Measurements from ENCODE around the gene MYOM3. TPM values are rescaled to one million over a fixed set of nuclear protein-coding genes. Genes with fewer than 3 reads are reported as not detected.

The MYOM3 gene
- total and polyA plus RNA-seq, 4 donors, result 0.11 to 0.98 (median 0.31) TPM

- Histone ChIP-seq H3K36me3 (ENCODE audit: control insufficient read depth, insufficient read depth, low read length) (no peaks in the 10 kb centered on the region), H3K27ac (ENCODE audit: low read depth, low read length) (no peak overlapping the region), H3K4me3 (ENCODE audit: low read depth, low read length) (no peak overlapping the region), H3K4me1 (ENCODE audit: control insufficient read depth, insufficient read depth, low read length) (peaks cover 7% of the 10 kb centered on the region), H3K9me3 (ENCODE audit: control insufficient read depth, insufficient read depth, low read length) (no peaks in the 10 kb centered on the region), H3K27me3 (ENCODE audit: control insufficient read depth, insufficient read depth, low read length) (no peaks in the 10 kb centered on the region)
- DNase-seq (ENCODE audit: low read depth in 4 of 6, low spot score in 6 of 6), result no peak
- WGBS (ENCODE audit: insufficient coverage), result 78% methylated on average over 9 of the region's 13 CpGs
Measured at GRCh38 chr1:24100945-24101737, 10.8 kb downstream of the MYOM3 start.

DNA sequence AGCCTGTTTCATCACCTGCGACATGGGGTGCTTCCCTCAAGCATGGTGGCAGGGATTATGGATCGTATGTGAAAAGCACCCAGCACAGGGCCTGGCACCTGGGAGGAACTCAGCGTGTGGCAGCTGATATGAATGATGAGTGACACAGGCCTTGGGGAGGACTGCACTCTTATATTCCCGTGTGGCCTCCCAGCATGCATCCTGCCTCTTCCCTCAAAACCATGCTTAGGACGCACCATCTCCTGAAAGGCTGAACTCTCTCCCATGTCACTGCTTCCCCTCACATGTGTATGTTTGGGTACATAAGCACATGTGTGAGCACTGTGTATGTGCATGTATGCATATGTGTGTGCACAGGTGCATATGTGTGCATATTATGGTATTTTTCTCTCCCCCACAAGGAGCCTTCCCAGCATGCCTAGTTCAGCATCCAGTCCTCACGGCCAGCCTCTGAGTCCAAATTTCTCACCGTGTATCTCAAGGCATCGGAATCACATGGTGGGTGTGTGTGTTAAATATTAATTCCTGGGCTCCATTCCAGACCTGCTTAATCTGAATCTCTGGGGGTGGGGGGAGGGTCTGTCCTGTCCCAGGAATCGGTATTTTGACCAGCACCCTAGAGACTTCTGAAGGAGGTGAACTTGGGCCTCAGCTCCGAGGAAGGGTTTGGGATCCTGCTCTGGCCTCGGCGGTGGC lies 12.8 kb downstream of the MYOM3 start:
- Histone ChIP-seq H3K9me3 (ENCODE audit: control insufficient read depth, insufficient read depth, low read length) (no peaks in the 10 kb centered on the region), H3K36me3 (ENCODE audit: control insufficient read depth, insufficient read depth, low read length) (no peaks in the 10 kb centered on the region), H3K27me3 (ENCODE audit: control insufficient read depth, insufficient read depth, low read length) (no peaks in the 10 kb centered on the region), H3K27ac (ENCODE audit: low read depth, low read length) (no peak overlapping the region), H3K4me1 (ENCODE audit: control insufficient read depth, insufficient read depth, low read length) (peaks cover 7% of the 10 kb centered on the region), H3K4me3 (ENCODE audit: low read depth, low read length) (no peak overlapping the region)
- no peak for DNase-seq (ENCODE audit: low read depth in 4 of 6, low spot score in 6 of 6)
- WGBS (ENCODE audit: insufficient coverage), result 86% methylated on average over 7 of the region's 12 CpGs

DNA sequence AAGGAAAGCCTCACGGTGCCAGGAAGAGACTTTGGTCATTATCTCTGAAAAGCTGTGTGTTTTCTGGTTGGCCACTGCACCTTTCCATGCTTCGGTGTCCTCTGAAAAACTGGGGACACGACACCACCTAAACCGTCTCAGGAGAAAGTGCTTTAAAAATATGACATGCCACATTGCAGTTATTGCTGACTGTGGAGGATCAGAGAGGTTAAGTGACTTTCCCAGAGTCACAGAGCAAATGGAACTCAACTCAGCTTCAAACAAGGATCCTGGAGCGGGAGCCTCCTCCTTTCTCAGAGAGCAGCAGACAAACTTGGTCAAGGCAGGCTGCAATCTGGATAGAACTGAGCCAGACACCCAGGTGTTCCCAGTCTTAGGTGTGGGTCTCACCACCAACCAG lies 13.8 kb downstream of the MYOM3 start:
- Histone ChIP-seq H3K4me1 (ENCODE audit: control insufficient read depth, insufficient read depth, low read length) (peaks cover 5% of the 10 kb centered on the region), H3K27ac (ENCODE audit: low read depth, low read length) (no peak overlapping the region), H3K36me3 (ENCODE audit: control insufficient read depth, insufficient read depth, low read length) (no peaks in the 10 kb centered on the region), H3K9me3 (ENCODE audit: control insufficient read depth, insufficient read depth, low read length) (no peaks in the 10 kb centered on the region), H3K4me3 (ENCODE audit: low read depth, low read length) (no peak overlapping the region), H3K27me3 (ENCODE audit: control insufficient read depth, insufficient read depth, low read length) (no peaks in the 10 kb centered on the region)
- no peak for DNase-seq (ENCODE audit: low read depth in 4 of 6, low spot score in 6 of 6)
- WGBS (ENCODE audit: insufficient coverage), result 100% methylated on average over 1 of the region's 5 CpGs

DNA sequence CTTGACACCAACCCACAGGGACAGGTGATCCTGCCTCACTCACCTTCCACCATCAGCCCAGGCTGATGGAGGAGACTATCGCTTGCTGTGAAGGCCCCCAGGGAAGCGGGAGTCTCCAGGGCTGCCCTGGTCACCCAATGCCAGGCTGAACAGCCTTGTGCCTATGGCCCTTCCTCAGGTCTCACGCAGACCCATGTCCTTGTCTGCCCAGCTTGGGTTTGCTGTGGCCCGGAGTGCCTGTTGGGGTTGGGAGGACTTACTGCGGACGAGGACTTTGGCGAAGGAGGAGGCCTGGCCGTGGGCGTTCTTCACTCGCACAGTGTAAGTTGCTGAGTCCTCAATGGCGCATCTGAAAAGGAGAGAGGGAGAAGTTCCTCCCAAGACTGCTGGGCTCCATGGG lies 14.3 kb downstream of the MYOM3 start:
- WGBS (ENCODE audit: insufficient coverage), result 84% methylated on average over 11 of the region's 11 CpGs
- DNase-seq (ENCODE audit: low read depth in 4 of 6, low spot score in 6 of 6), result no peak
- Histone ChIP-seq H3K36me3 (ENCODE audit: control insufficient read depth, insufficient read depth, low read length) (no peaks in the 10 kb centered on the region), H3K27me3 (ENCODE audit: control insufficient read depth, insufficient read depth, low read length) (no peaks in the 10 kb centered on the region), H3K27ac (ENCODE audit: low read depth, low read length) (no peak overlapping the region), H3K4me1 (ENCODE audit: control insufficient read depth, insufficient read depth, low read length) (peaks cover under 1% of the 10 kb centered on the region), H3K9me3 (ENCODE audit: control insufficient read depth, insufficient read depth, low read length) (no peaks in the 10 kb centered on the region), H3K4me3 (ENCODE audit: low read depth, low read length) (no peak overlapping the region)

GRCh38 chr1:24096739-24097103 lies 15.2 kb downstream of the MYOM3 start:
- no peak for DNase-seq (ENCODE audit: low read depth in 4 of 6, low spot score in 6 of 6)
- Histone ChIP-seq H3K27ac (ENCODE audit: low read depth, low read length) (no peak overlapping the region), H3K4me1 (ENCODE audit: control insufficient read depth, insufficient read depth, low read length) (no peaks in the 10 kb centered on the region), H3K36me3 (ENCODE audit: control insufficient read depth, insufficient read depth, low read length) (no peaks in the 10 kb centered on the region), H3K4me3 (ENCODE audit: low read depth, low read length) (no peak overlapping the region), H3K27me3 (ENCODE audit: control insufficient read depth, insufficient read depth, low read length) (no peaks in the 10 kb centered on the region), H3K9me3 (ENCODE audit: control insufficient read depth, insufficient read depth, low read length) (no peaks in the 10 kb centered on the region)
- WGBS (ENCODE audit: insufficient coverage), result 83% methylated on average over 3 of the region's 5 CpGs

- Histone ChIP-seq H3K4me3 (ENCODE audit: low read depth, low read length) (no peak overlapping the region), H3K27ac (ENCODE audit: low read depth, low read length) (no peak overlapping the region), H3K36me3 (ENCODE audit: control insufficient read depth, insufficient read depth, low read length) (no peaks in the 10 kb centered on the region), H3K9me3 (ENCODE audit: control insufficient read depth, insufficient read depth, low read length) (no peaks in the 10 kb centered on the region), H3K27me3 (ENCODE audit: control insufficient read depth, insufficient read depth, low read length) (no peaks in the 10 kb centered on the region), H3K4me1 (ENCODE audit: control insufficient read depth, insufficient read depth, low read length) (no peaks in the 10 kb centered on the region)
- no peak for DNase-seq (ENCODE audit: low read depth in 4 of 6, low spot score in 6 of 6)
- 84% methylated on average over 8 of the region's 8 CpGs for WGBS (ENCODE audit: insufficient coverage)
Measured at GRCh38 chr1:24096009-24096738, 15.8 kb downstream of the MYOM3 start.

DNA sequence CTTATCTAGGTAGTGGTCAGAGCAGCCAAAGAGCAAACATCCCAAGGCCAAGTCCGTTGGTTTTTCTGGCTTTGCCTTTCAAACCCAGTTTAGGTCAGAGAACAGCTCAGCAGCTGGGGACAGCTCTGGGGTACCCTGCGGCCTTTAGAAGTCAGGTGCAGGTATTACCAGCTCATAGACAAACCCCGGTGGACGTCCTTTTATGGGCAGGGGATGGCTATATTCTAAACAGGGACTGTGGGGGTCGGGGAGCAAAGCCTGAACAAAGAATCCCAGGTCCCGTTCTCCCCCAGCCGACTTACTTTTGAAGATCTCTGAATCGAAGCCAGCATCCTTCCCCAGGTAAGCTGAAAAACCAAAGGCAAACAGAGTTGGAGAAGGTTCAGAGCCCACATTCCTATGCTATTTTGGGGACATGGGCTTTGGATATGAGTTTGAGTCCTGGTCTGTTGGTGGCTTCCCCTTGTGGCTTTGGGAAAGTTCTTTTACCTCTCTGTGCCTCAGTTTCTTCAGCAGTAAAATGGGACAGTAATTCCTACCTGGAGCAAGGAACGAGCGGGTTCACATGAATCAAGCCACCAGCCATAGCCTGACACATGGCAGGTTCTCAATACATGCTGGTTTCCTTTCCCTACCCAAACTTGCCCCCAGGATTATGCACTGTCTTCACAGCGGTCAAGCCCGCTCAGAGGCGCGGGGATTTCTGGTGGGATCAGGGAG lies 16.6 kb downstream of the MYOM3 start:
- no peak overlapping the region for H3K27ac ChIP-seq (ENCODE audit: low read depth, low read length)
- no peaks in the 10 kb centered on the region for H3K4me1 ChIP-seq (ENCODE audit: control insufficient read depth, insufficient read depth, low read length)
- 74% methylated on average over 8 of the region's 14 CpGs for WGBS (ENCODE audit: insufficient coverage)
- H3K27me3 ChIP-seq (ENCODE audit: control insufficient read depth, insufficient read depth, low read length), result no peaks in the 10 kb centered on the region
- no peak overlapping the region for H3K4me3 ChIP-seq (ENCODE audit: low read depth, low read length)
- no peaks in the 10 kb centered on the region for H3K36me3 ChIP-seq (ENCODE audit: control insufficient read depth, insufficient read depth, low read length)
- no peaks in the 10 kb centered on the region for H3K9me3 ChIP-seq (ENCODE audit: control insufficient read depth, insufficient read depth, low read length)
- no peak for DNase-seq (ENCODE audit: low read depth in 4 of 6, low spot score in 6 of 6)

DNA sequence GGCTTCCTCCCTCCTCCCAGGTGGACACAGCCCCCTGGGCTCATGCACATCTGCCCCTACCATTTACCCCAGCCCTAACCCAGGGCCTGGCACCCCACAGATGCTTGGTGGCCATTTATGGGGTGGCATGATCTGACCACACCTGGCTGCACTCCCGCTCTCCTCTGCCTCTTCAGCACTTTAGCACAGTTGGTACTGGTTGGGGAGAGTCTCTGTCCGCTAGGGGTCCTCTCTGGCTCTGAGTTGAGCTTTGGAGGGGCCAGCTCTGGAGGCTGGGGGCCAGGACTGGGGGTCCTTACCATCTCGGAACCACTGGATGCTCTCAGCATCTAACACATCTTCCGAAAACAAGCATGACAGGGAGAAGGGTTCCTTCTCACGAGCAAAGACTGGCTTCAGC lies 17.4 kb downstream of the MYOM3 start:
- Histone ChIP-seq H3K9me3 (ENCODE audit: control insufficient read depth, insufficient read depth, low read length) (no peaks in the 10 kb centered on the region), H3K4me3 (ENCODE audit: low read depth, low read length) (no peak overlapping the region), H3K4me1 (ENCODE audit: control insufficient read depth, insufficient read depth, low read length) (no peaks in the 10 kb centered on the region), H3K27me3 (ENCODE audit: control insufficient read depth, insufficient read depth, low read length) (no peaks in the 10 kb centered on the region), H3K36me3 (ENCODE audit: control insufficient read depth, insufficient read depth, low read length) (no peaks in the 10 kb centered on the region), H3K27ac (ENCODE audit: low read depth, low read length) (no peak overlapping the region)
- no peak for DNase-seq (ENCODE audit: low read depth in 4 of 6, low spot score in 6 of 6)
- WGBS (ENCODE audit: insufficient coverage), result 75% methylated on average over 3 of the region's 5 CpGs

GRCh38 chr1:24093732-24094131 lies 18.2 kb downstream of the MYOM3 start:
- WGBS (ENCODE audit: insufficient coverage), result 65% methylated on average over 8 of the region's 9 CpGs
- Histone ChIP-seq H3K27me3 (ENCODE audit: control insufficient read depth, insufficient read depth, low read length) (no peaks in the 10 kb centered on the region), H3K9me3 (ENCODE audit: control insufficient read depth, insufficient read depth, low read length) (no peaks in the 10 kb centered on the region), H3K36me3 (ENCODE audit: control insufficient read depth, insufficient read depth, low read length) (no peaks in the 10 kb centered on the region), H3K4me3 (ENCODE audit: low read depth, low read length) (no peak overlapping the region), H3K4me1 (ENCODE audit: control insufficient read depth, insufficient read depth, low read length) (no peaks in the 10 kb centered on the region), H3K27ac (ENCODE audit: low read depth, low read length) (no peak overlapping the region)
- DNase-seq (ENCODE audit: low read depth in 4 of 6, low spot score in 6 of 6), result no peak
